ENCODE measurements around the gene SREBF1. TPM values are rescaled to one million over a fixed set of nuclear protein-coding genes. Genes with fewer than 3 reads are reported as not detected.

Gene SREBF1
- total and polyA plus RNA-seq, 2 of the 4 experiments (the other 2 are of a cell fraction): 3.4 to 20.4 TPM

DNA sequence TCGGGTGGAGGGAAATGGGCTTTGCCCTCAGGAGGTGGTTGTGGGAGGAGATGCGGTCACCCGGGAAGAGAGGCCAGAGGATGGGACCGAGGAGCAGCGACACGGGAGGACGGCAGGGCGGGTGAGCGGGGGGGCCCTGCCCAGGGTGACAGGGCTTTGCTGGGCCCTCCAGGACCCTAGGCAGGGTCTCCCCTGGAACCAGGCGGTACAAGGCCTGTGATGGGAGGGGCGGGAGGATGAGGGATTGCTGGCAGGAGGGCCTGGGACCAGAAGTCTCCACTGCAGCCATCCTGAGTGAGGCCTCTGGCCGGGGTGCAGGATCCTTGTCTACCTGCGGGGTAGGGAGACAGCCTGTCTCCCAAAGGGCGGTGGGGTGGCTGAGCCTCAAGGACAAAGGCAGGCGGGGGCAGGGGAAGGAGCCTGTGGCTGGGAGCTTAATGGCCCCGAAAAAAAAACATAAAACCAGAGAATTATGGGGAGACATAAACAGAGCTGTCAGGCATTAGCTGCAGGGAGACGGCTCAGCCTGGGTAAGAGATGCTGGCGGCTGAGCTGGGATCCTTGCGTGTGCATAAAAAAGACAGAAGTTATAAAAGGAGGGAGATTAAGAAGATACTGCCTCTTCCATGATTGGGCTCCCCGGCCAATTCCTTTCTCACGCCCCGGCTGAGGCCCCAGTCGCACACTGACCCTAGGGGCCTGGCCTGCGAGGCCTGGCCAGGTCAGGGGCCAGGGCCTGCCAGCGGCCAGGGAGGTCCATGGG, 66.7 kb downstream of the SREBF1 start:
- no peak overlapping the region for H3K14ac ChIP-seq (replicated peaks; ENCODE audit: low read depth, low read length)
- peaks cover 100% of the 10 kb centered on the region for H4K20me1 ChIP-seq (ENCODE audit: insufficient read depth, low read length)
- no peak overlapping the region for H3K56ac ChIP-seq (ENCODE audit: extremely low read depth, insufficient read depth, low read length)
- H3K36me3 ChIP-seq (ENCODE audit: control insufficient read depth, insufficient read depth, low read length): peaks cover 3% of the 10 kb centered on the region; the same call in 1 of the 2 replicates
- no peak overlapping the region for H3K9ac ChIP-seq (ENCODE audit: low read depth, low read length)
- WGBS, 2 experiments (ENCODE audit: extremely low coverage in 2 of 2, insufficient read length in 1 of 2): 67% methylated on average over 5 of the region's 25 CpGs; no CpG with 5 or more reads in 1 of the 2 experiments
- H2BK20ac ChIP-seq (ENCODE audit: low read depth, low read length): no peak overlapping the region
- peaks cover 48% of the 10 kb centered on the region for H3K9me1 ChIP-seq (ENCODE audit: insufficient read depth, low read length)
- ChIA-PET POLR2A (ENCODE audit: unreplicated experiment) (no interaction called here), CTCF (no interaction called here)
- no peak overlapping the region for H2BK15ac ChIP-seq (ENCODE audit: low read depth, low read length)
- no TSS peak for BruUV-seq (replicated peaks)
- TF ChIP-seq CHD1 (IDR thresholded peaks at IDR 0.05; ENCODE audit: low read depth, low read length) (no peak), MAFK (IDR thresholded peaks at IDR 0.05; ENCODE audit: low read depth, low read length) (no peak), MXI1 (IDR thresholded peaks at IDR 0.05; ENCODE audit: borderline replicate concordance, low read depth, low read length) (no peak), BHLHE40 (IDR thresholded peaks at IDR 0.05; ENCODE audit: low read depth, low read length) (no peak), RFX5 (IDR thresholded peaks at IDR 0.05; ENCODE audit: low read depth, low read length) (no peak), FOS (IDR thresholded peaks at IDR 0.05; ENCODE audit: low read depth, low read length) (no peak), RAD21 (IDR thresholded peaks at IDR 0.05; ENCODE audit: low read length) (no peak), NFE2L2 (IDR thresholded peaks at IDR 0.05; ENCODE audit: low read depth, low read length) (no peak)
- TF ChIP-seq, protein P1, sequence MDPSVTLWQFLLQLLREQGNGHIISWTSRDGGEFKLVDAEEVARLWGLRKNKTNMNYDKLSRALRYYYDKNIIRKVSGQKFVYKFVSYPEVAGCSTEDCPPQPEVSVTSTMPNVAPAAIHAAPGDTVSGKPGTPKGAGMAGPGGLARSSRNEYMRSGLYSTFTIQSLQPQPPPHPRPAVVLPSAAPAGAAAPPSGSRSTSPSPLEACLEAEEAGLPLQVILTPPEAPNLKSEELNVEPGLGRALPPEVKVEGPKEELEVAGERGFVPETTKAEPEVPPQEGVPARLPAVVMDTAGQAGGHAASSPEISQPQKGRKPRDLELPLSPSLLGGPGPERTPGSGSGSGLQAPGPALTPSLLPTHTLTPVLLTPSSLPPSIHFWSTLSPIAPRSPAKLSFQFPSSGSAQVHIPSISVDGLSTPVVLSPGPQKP (IDR thresholded peaks at IDR 0.05; ENCODE audit: borderline replicate concordance, low read depth, low read length): no peak
- TF ChIP-seq, protein P2, sequence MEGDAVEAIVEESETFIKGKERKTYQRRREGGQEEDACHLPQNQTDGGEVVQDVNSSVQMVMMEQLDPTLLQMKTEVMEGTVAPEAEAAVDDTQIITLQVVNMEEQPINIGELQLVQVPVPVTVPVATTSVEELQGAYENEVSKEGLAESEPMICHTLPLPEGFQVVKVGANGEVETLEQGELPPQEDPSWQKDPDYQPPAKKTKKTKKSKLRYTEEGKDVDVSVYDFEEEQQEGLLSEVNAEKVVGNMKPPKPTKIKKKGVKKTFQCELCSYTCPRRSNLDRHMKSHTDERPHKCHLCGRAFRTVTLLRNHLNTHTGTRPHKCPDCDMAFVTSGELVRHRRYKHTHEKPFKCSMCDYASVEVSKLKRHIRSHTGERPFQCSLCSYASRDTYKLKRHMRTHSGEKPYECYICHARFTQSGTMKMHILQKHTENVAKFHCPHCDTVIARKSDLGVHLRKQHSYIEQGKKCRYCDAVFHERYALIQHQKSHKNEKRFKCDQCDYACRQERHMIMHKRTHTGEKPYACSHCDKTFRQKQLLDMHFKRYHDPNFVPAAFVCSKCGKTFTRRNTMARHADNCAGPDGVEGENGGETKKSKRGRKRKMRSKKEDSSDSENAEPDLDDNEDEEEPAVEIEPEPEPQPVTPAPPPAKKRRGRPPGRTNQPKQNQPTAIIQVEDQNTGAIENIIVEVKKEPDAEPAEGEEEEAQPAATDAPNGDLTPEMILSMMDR (conservative IDR thresholded peaks at IDR 0.05; ENCODE audit: low read depth, low read length): no peak
- no peak overlapping the region for H2AFZ ChIP-seq (replicated peaks; ENCODE audit: low read length, poor library complexity)
- no peak overlapping the region for H3K27ac ChIP-seq (ENCODE audit: insufficient read depth, low read length)
- no peak overlapping the region for H4K5ac ChIP-seq (ENCODE audit: low read depth, low read length)
- ATAC-seq (ENCODE audit: low read depth) (no peak; the same call in 1 of the 2 replicates), DNase-seq (no peak)
- no peaks in the 10 kb centered on the region for H3K27me3 ChIP-seq (ENCODE audit: control insufficient read depth, insufficient read depth, low read length)
- H3K4ac ChIP-seq (ENCODE audit: low read depth, low read length): no peak overlapping the region
- no peak overlapping the region for H2BK120ac ChIP-seq (ENCODE audit: low read depth, low read length)
- peaks cover 55% of the 10 kb centered on the region for H3K4me1 ChIP-seq (ENCODE audit: control insufficient read depth, insufficient read depth, low read length)
- in situ Hi-C loops (cut with MboI; ENCODE audit: low sequenced_read_pairs) (no loop called here), dilution Hi-C loops (cut with HindIII; ENCODE audit: low sequenced_read_pairs, unreplicated experiment) (no loop called here), intact Hi-C loops (cut with micrococcal nuclease) (no loop called here)
- peak overlapping the region; percentile 5 for H2AK9ac ChIP-seq (replicated peaks; ENCODE audit: low read depth, low read length, poor library complexity)
- no peak overlapping the region for H4K91ac ChIP-seq (ENCODE audit: insufficient read depth, low read depth, low read length)
- no peak overlapping the region for H3K4me2 ChIP-seq (ENCODE audit: low read depth, low read length)
- H3K4me3 ChIP-seq (ENCODE audit: insufficient read depth, low read depth, low read length): no peak overlapping the region
- peaks cover 35 to 99% of the 10 kb centered on the region in 2 experiments for H3K79me1 ChIP-seq (ENCODE audit: low read depth in 1 of 2, low read length in 2 of 2)
- no peak overlapping the region for H3K18ac ChIP-seq (ENCODE audit: low read depth, low read length)
- no peak overlapping the region for H3K23ac ChIP-seq (ENCODE audit: low read depth, low read length)
- no peaks in the 10 kb centered on the region for H3K9me3 ChIP-seq (ENCODE audit: control insufficient read depth, insufficient read depth, low read length)
- no peak overlapping the region for H2BK5ac ChIP-seq (ENCODE audit: low read depth, low read length, poor library complexity, severe bottlenecking)
- H4K8ac ChIP-seq (ENCODE audit: low read depth in 2 of 2, low read length in 2 of 2): no peak overlapping the region
- H2AK5ac ChIP-seq (ENCODE audit: low read depth, low read length): 0 out of 2 replicates have a peak overlapping the region, but pooled peaks have one; percentile 2

All from IMR-90 (cell line).